Measurements from ENCODE around the gene DIRAS3.

DNA sequence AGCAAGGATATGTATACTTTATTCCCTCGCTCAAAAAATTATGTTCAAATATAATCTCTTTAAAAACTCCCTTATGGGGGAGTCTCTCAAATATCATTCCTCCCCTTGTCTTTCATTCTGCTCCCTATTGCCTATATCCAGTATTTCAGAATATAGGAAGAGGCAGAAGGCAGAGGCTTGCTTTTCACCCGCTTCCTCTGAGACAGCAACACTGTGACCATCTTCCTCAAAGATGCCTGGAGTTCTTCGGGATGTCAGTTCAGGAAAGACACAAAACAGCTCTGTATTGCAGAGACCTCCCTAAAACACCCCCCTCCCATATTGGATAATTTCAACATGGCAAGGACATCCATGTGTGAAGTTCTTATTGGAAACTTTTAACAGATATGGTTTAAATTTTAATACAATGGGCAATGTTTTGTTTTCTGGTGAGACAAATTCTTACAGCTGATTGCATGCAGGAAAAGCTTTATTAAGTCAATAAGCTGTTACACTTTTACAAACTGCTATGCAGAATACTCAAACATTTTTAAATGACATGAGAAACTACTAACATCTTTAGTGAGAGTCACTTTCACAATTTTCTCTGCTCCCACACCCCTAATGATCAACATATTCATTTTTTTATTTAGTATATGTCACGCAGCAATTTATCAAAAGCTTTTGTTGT lies 4.8 kb downstream of the DIRAS3 start:
- TF ChIP-seq, protein P1, sequence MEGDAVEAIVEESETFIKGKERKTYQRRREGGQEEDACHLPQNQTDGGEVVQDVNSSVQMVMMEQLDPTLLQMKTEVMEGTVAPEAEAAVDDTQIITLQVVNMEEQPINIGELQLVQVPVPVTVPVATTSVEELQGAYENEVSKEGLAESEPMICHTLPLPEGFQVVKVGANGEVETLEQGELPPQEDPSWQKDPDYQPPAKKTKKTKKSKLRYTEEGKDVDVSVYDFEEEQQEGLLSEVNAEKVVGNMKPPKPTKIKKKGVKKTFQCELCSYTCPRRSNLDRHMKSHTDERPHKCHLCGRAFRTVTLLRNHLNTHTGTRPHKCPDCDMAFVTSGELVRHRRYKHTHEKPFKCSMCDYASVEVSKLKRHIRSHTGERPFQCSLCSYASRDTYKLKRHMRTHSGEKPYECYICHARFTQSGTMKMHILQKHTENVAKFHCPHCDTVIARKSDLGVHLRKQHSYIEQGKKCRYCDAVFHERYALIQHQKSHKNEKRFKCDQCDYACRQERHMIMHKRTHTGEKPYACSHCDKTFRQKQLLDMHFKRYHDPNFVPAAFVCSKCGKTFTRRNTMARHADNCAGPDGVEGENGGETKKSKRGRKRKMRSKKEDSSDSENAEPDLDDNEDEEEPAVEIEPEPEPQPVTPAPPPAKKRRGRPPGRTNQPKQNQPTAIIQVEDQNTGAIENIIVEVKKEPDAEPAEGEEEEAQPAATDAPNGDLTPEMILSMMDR (IDR thresholded peaks at IDR 0.05) = no peak
- no peak for TF ChIP-seq POLR2A (IDR thresholded peaks at IDR 0.05)
